ENCODE data around the gene BTBD9. TPM values are rescaled to one million over a fixed set of nuclear protein-coding genes. Genes with fewer than 3 reads are reported as not detected.

The BTBD9 gene
- total RNA-seq, 2 experiments from 2014 or later, result 6.2 to 6.4 TPM

- Mint-ChIP-seq H3K9me3 (no peaks in the 10 kb centered on the region), H3K4me1 (ENCODE audit: low read depth) (peaks cover 49% of the 10 kb centered on the region), H3K36me3 (ENCODE audit: low read depth) (no peaks in the 10 kb centered on the region), H3K4me3 (peak overlapping the region; percentile 86), H3K27ac (peak overlapping the region; percentile 90), H3K27me3 (no peaks in the 10 kb centered on the region)
- ChIA-PET POLR2A (interaction anchor here (0.6 to 1.4 kb wide), 4 partner anchors 9 to 1202 kb away, joined by 3 read pairs; no protein-coding TSS in a partner anchor), CTCF (no interaction called here)
- intact Hi-C loops (cut with micrococcal nuclease), result no loop called here
- ATAC-seq (peak; percentile 76), DNase-seq (peak; percentile 84)
- no peak for TF ChIP-seq CTCF (IDR thresholded peaks at IDR 0.05)
These were observed 710 bp downstream of the BTBD9 start for GRCh38 chr6:38638941-38639497.

DNA sequence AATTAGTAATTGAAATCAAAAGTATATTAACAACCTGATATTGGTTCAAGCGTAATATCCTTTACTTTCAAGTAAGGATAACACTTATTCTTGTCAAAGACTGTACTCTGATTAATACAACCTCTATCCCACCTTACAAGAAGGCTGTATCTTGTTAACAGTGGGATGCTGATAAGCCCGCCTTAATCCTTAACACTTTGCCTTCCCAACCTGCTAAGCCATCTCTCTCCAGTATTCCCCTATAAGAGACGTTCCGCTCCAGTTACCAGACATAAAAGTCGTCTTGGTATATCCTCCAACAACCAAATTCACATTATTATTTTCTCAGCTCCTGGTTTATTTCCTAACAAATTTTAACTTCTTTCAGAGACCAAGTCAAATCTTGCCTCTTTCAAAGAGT lies 2.0 kb downstream of the BTBD9 start:
- intact Hi-C loops (cut with micrococcal nuclease), result no loop called here
- no peak for TF ChIP-seq CTCF (IDR thresholded peaks at IDR 0.05)
- CTCF ChIA-PET, result no interaction called here
- Mint-ChIP-seq H3K4me1 (ENCODE audit: low read depth) (peaks cover 53% of the 10 kb centered on the region), H3K4me3 (no peak overlapping the region), H3K27me3 (no peaks in the 10 kb centered on the region), H3K27ac (no peak overlapping the region), H3K36me3 (ENCODE audit: low read depth) (no peaks in the 10 kb centered on the region), H3K9me3 (no peaks in the 10 kb centered on the region)
- POLR2A ChIA-PET, result no interaction called here
- DNase-seq (no peak), ATAC-seq (no peak)

GRCh38 chr6:38636027-38636426 lies 3.7 kb downstream of the BTBD9 start:
- ChIA-PET POLR2A (no interaction called here), CTCF (no interaction called here)
- H3K9me3 Mint-ChIP-seq, result no peaks in the 10 kb centered on the region
- peaks cover 48% of the 10 kb centered on the region for H3K4me1 Mint-ChIP-seq (ENCODE audit: low read depth)
- ATAC-seq (no peak), DNase-seq (no peak)
- no peak overlapping the region for H3K27ac Mint-ChIP-seq
- H3K27me3 Mint-ChIP-seq, result no peaks in the 10 kb centered on the region
- no peak overlapping the region for H3K4me3 Mint-ChIP-seq
- TF ChIP-seq CTCF (IDR thresholded peaks at IDR 0.05), result no peak
- intact Hi-C loops (cut with micrococcal nuclease), result no loop called here
- H3K36me3 Mint-ChIP-seq (ENCODE audit: low read depth), result no peaks in the 10 kb centered on the region

DNA sequence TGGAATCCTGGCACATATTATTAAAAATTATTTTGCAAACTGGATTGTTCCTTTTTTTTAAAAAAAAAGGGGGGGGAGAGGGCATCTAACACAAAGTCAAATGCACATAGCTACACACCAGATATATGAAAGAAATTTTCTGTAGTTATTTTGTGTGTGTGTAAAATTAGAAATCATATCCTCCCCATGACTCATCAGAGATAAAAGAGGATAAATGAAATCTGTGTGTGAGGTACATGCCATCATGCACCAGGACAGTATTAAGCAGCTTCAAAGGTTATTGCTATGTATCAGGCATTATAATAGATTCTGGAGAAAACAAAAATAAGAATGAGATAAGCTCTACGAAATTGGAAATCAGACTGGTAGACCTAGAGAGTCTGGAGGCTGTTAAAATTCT lies 5.2 kb downstream of the BTBD9 start:
- H3K36me3 Mint-ChIP-seq (ENCODE audit: low read depth), result no peaks in the 10 kb centered on the region
- H3K4me1 Mint-ChIP-seq (ENCODE audit: low read depth), result peaks cover 46% of the 10 kb centered on the region
- no peak for DNase-seq
- ATAC-seq, result no peak
- TF ChIP-seq CTCF (IDR thresholded peaks at IDR 0.05), result no peak
- intact Hi-C loops (cut with micrococcal nuclease), result no loop called here
- H3K27me3 Mint-ChIP-seq, result no peaks in the 10 kb centered on the region
- no peak overlapping the region for H3K27ac Mint-ChIP-seq
- no peaks in the 10 kb centered on the region for H3K9me3 Mint-ChIP-seq
- H3K4me3 Mint-ChIP-seq, result no peak overlapping the region
- ChIA-PET POLR2A (no interaction called here), CTCF (interaction anchor here (0.7 to 0.9 kb wide), 2 partner anchors 9 to 63 kb away, joined by 3 read pairs; no protein-coding TSS in a partner anchor)

- intact Hi-C loops (cut with micrococcal nuclease), result no loop called here
These were observed 7.2 kb downstream of the BTBD9 start for GRCh38 chr6:38632490-38632889.

More at GRCh38 chr6:38632490-38632889, 7.2 kb downstream of the BTBD9 start:
- peaks cover 32% of the 10 kb centered on the region for H3K4me1 Mint-ChIP-seq (ENCODE audit: low read depth)
- ChIA-PET POLR2A (no interaction called here), CTCF (interaction anchor here (1.2 kb wide), 2 partner anchors 12 to 40 kb away, joined by 3 to 4 read pairs; no protein-coding TSS in a partner anchor)
- DNase-seq, result no peak
- ATAC-seq, result no peak
- TF ChIP-seq CTCF (IDR thresholded peaks at IDR 0.05), result no peak
- no peaks in the 10 kb centered on the region for H3K36me3 Mint-ChIP-seq (ENCODE audit: low read depth)
- H3K27me3 Mint-ChIP-seq, result no peaks in the 10 kb centered on the region
- no peaks in the 10 kb centered on the region for H3K9me3 Mint-ChIP-seq
- H3K27ac Mint-ChIP-seq, result no peak overlapping the region
- H3K4me3 Mint-ChIP-seq, result no peak overlapping the region
